ENCODE results near the gene SGCD.

SGCD gene

DNA sequence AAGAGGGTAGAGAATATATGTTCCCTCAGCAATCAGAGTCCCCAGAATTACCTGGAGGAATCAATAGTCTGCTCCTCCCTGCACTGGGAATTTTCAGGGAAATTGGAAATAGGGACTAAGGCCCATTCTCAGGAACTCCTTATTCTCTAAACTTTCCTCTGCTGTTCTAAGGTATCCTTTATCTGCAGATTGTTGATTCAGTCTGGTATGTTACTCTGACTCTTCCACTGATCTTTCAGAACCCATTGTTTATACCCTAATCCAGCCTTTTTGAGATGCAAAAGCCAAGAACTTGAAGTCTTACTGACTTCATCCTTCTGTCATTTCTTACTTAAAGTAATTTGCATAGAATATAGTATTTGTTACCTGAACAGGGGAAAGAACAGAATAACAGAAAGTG lies 379.7 kb downstream of the SGCD start:
- POLR2A ChIA-PET = no interaction called here
- TF ChIP-seq, protein P1, sequence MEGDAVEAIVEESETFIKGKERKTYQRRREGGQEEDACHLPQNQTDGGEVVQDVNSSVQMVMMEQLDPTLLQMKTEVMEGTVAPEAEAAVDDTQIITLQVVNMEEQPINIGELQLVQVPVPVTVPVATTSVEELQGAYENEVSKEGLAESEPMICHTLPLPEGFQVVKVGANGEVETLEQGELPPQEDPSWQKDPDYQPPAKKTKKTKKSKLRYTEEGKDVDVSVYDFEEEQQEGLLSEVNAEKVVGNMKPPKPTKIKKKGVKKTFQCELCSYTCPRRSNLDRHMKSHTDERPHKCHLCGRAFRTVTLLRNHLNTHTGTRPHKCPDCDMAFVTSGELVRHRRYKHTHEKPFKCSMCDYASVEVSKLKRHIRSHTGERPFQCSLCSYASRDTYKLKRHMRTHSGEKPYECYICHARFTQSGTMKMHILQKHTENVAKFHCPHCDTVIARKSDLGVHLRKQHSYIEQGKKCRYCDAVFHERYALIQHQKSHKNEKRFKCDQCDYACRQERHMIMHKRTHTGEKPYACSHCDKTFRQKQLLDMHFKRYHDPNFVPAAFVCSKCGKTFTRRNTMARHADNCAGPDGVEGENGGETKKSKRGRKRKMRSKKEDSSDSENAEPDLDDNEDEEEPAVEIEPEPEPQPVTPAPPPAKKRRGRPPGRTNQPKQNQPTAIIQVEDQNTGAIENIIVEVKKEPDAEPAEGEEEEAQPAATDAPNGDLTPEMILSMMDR (IDR thresholded peaks at IDR 0.05; ENCODE audit: insufficient read depth, low read length, missing control alignments) = no peak
- CTCF ChIA-PET = no interaction called here
- DNase-seq (ENCODE audit: low read depth, low spot score) = no peak
- no peak overlapping the region for H3K4me3 ChIP-seq (ENCODE audit: low read depth, low read length)

DNA sequence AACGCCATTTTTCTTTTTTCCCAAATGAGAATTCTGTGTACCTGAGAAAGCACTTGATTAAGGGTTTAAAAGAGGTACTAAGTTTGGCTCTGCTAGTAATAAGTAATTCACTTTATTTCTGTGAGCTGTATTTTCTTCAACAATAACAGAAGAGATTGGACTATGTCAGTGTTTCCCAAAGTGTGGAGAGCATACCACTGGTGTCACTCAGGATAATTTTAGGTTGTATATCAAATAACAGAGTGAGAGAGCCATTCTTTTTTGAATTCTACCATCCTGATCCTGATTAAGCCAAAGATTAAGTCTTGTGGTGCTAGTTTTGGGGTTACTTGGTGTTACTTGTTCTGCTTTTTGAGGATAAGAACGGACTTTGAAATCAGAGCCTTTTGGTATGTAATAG lies 380.8 kb downstream of the SGCD start:
- ChIA-PET POLR2A (no interaction called here), CTCF (no interaction called here)
- H3K4me3 ChIP-seq (ENCODE audit: low read depth, low read length) = no peak overlapping the region
- DNase-seq (ENCODE audit: low read depth, low spot score) = no peak
- TF ChIP-seq, protein P1 (IDR thresholded peaks at IDR 0.05; ENCODE audit: insufficient read depth, low read length, missing control alignments) = no peak

DNA sequence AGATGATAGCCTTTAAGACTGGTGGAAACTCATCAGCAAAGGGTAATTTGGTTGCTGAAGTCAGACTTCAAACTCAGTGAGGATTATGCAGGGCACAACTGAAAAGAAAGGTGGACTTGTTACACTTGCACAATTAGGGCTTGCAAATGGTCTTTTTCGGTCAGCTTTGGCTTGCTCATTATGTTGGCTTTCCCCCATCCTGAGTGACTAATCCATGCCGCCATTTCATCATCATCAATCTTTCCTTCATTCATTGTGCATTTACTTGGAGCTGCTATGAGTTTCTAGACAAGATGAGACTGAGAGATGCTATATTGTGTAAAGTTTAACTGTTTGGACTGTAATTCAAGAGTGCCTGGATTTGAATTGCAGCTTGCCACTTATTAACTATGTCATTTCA lies 388.3 kb downstream of the SGCD start:
- no peak overlapping the region for H3K4me3 ChIP-seq (ENCODE audit: low read depth, low read length)
- ChIA-PET POLR2A (no interaction called here), CTCF (no interaction called here)
- TF ChIP-seq, protein P1 (IDR thresholded peaks at IDR 0.05; ENCODE audit: insufficient read depth, low read length, missing control alignments) = no peak
- DNase-seq (ENCODE audit: low read depth, low spot score) = no peak

DNA sequence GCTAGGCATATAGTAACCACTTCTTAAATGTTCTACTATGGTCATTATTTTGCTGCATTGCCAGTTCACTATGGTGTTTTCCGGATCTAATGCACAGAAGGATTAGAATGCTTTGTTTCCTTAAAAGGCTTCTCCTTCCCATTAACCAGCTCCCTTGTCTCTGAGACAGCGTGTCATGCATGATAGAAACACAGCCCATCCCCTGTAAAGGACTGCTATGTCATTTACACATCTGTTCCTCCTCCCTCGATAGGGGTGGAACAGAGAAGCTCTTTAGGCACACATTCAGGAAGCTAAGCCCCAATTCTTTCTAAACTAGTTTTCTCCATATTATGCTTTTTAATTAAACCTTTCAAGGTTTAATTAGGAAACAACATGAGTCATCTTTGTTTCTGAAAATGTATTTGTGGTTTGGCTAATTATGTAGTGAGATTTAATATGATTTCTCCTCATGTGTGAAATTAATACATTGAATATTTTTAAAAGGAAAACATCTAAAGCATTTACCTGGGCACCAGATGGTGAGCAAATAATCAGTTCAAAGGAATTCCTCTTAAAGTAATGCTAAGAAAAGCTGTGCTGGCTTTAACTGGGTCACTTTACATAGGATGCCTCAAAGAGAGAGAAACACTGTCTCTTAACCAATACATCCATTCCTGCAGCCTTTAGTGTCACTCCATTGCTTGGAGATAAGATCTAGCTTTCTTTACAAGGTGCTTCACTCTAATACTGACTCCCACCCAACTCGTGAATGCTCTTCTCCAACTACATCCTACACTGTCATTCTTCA lies 389.8 kb downstream of the SGCD start:
- no peak for DNase-seq (ENCODE audit: low read depth, low spot score)
- ChIA-PET POLR2A (no interaction called here), CTCF (no interaction called here)
- TF ChIP-seq, protein P1 (IDR thresholded peaks at IDR 0.05; ENCODE audit: insufficient read depth, low read length, missing control alignments) = no peak
- no peak overlapping the region for H3K4me3 ChIP-seq (ENCODE audit: low read depth, low read length)

DNA sequence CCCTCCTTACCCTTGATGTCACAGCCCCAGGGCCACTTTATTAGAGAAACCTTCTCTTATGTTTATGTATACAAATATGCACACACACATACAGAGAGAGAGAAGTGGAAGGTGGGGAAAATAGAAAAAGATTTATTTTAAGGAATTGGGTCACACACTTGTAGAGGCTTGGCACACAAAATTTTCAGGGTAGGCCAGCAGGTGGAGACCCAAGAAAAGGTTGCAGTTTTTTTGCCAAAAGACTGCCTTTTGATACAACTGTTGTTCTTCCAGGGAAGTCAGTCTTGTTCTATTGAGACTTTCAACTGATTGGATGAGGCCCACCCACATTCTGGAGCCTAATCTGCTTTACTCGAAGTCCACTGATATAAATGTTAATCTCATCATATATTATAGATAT lies 392.0 kb downstream of the SGCD start:
- TF ChIP-seq, protein P1 (IDR thresholded peaks at IDR 0.05; ENCODE audit: insufficient read depth, low read length, missing control alignments) = no peak
- H3K4me3 ChIP-seq (ENCODE audit: low read depth, low read length) = no peak overlapping the region
- ChIA-PET POLR2A (no interaction called here), CTCF (no interaction called here)
- no peak for DNase-seq (ENCODE audit: low read depth, low spot score)

DNA sequence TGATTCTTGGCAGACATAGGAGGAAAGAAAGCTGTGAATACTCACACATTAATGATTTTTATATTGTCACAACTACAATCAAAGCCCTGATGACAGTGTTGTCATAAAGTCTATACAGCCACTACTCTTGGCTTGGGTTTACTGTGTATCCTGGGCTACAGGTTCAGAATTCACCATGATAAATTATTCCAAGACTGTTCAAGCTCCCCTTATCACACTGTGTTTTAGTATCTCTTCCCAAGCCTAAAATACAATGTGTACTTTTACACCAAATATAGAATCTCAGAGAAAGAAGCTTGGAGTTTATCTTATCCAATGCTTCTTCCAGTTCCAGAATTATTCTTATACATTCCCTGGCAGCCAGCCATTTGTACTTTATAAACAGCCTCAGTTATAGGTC lies 395.4 kb downstream of the SGCD start:
- CTCF ChIA-PET = interaction anchor here (1.6 kb wide), 1 partner anchor 11 kb away, joined by 4 read pairs; no protein-coding TSS in a partner anchor
- no peak overlapping the region for H3K4me3 ChIP-seq (ENCODE audit: low read depth, low read length)
- TF ChIP-seq, protein P1 (IDR thresholded peaks at IDR 0.05; ENCODE audit: insufficient read depth, low read length, missing control alignments) = no peak
- POLR2A ChIA-PET = no interaction called here
- no peak for DNase-seq (ENCODE audit: low read depth, low spot score)

All from AG04449 (cell line).